HCT116 (cell line): ENCODE results near the gene TACC2. TPM values are rescaled to one million over a fixed set of nuclear protein-coding genes. Genes with fewer than 3 reads are reported as not detected.

Experiments
- ATAC-seq: fragments of 200-7000 bp; cut with Tn5 transposase; 2 replicates; pipeline ENCODE4 v1.9.1; 2020; ENCODE audit warnings: mild to moderate bottlenecking, moderate library complexity
- BruUV-seq: library from RNA; stranded (reverse); fragments of 400-500 nt; replicated peaks from 2 replicates; lab custom pipeline; 2021; lab: Mats Ljungman, UMichigan
- CTCF ChIA-PET: fragments of 300-600 bp; sonication (Branson Sonifier 250); formaldehyde crosslinking; loops from one replicate; lab custom pipeline; 2021; ENCODE audit warnings: antibody characterized with exemption; lab: Charles Lee
- POLR2A ChIA-PET: fragments of 300-600, 350-600 bp; sonication (Branson Sonifier 250); formaldehyde crosslinking; loops from one replicate; lab custom pipeline; 2021; ENCODE audit warnings: antibody characterized with exemption; lab: Charles Lee
- RAD21 ChIA-PET, 2 experiments: fragments of 300-600 bp; sonication (Branson Sonifier 250); formaldehyde crosslinking; loops; one replicate each; lab custom pipeline; 2023; ENCODE audit warnings: low total read pairs in 2 of 2; ENCODE audit not compliant: uncharacterized antibody in 2 of 2, unreplicated experiment in 2 of 2, low non-redundant PET in 1 of 2; lab: Charles Lee
- DNase-seq: peaks from one replicate; pipeline ENCODE4 v3.0.0-alpha.2; 2010; ENCODE audit warnings: low read depth, low spot score
- H2AFZ ChIP-seq: fragments of 200-600 bp; shearing (Covaris generic), sonication (generic); 2 replicates; pipeline ENCODE4 v1.6.1; 2017; ENCODE audit warnings: low read depth, mixed run types, mixed read lengths, antibody characterized with exemption, low read length; ENCODE audit not compliant: poor library complexity, severe bottlenecking
- H3K27ac ChIP-seq: 2 replicates; pipeline ENCODE4 v1.5.1; 2012; ENCODE audit warnings: low read depth, low read length
- H3K27me3 ChIP-seq: fragments of 200-600 bp; sonication (generic); 2 replicates; pipeline ENCODE4 v1.6.1; 2016; ENCODE audit warnings: mixed run types, low read length, mixed read lengths; ENCODE audit not compliant: insufficient read depth
- H3K36me3 ChIP-seq, 2 experiments: fragments of 200-500 bp in 1 of 2; fragments of 200-600 bp in 1 of 2; sonication (Bioruptor generic) in 1 of 2; sonication (generic) in 1 of 2; 2 replicates each; pipeline versions ENCODE4 v1.5.1 to v1.6.1; 2014 to 2016; ENCODE audit warnings: low read length in 2 of 2, inconsistent platforms in 1 of 2, mixed read lengths in 1 of 2, mixed run types in 1 of 2; ENCODE audit not compliant: insufficient read depth in 2 of 2, control insufficient read depth in 1 of 2
- H3K4me1 ChIP-seq, 2 experiments: fragments of 200-600 bp in 1 of 2; sonication (generic) in 1 of 2; 2 replicates each; pipeline versions ENCODE4 v1.5.1 to v1.6.1; 2012 to 2017; ENCODE audit warnings: low read length in 2 of 2, inconsistent platforms in 1 of 2, mild to moderate bottlenecking in 1 of 2, mixed read lengths in 1 of 2, mixed run types in 1 of 2, moderate library complexity in 1 of 2; ENCODE audit not compliant: insufficient read depth in 2 of 2, control insufficient read depth in 1 of 2
- H3K4me2 ChIP-seq: fragments of 200-600 bp; sonication (generic); 2 replicates; pipeline ENCODE4 v1.6.1; 2017; ENCODE audit warnings: mixed run types, low read length, mixed read lengths
- H3K4me3 ChIP-seq, 2 experiments: fragments of 200-600 bp in 1 of 2; sonication (generic) in 1 of 2; replicated peaks in 1 of 2; 2 replicates each; pipeline ENCODE4 v1.5.1; 2011 to 2016; ENCODE audit warnings: low read length in 2 of 2, control low read depth in 1 of 2, low read depth in 1 of 2, mild to moderate bottlenecking in 1 of 2, mixed read lengths in 1 of 2, mixed run types in 1 of 2
- H3K79me2 ChIP-seq: fragments of 200-600 bp; sonication (generic); 2 replicates; pipeline ENCODE4 v1.6.1; 2017; ENCODE audit warnings: mild to moderate bottlenecking, mixed run types, low read length, moderate library complexity, mixed read lengths; ENCODE audit not compliant: insufficient read depth
- H3K9ac ChIP-seq: fragments of 200-600 bp; sonication (generic); 2 replicates; pipeline ENCODE4 v1.6.1; 2016; ENCODE audit warnings: low read length, mixed read lengths
- H3K9me2 ChIP-seq: fragments of 200-600 bp; sonication (generic), shearing (Covaris generic); 2 replicates; pipeline ENCODE4 v1.6.1; 2017; ENCODE audit warnings: mixed run types, mild to moderate bottlenecking, moderate library complexity; ENCODE audit not compliant: insufficient read depth
- H3K9me3 ChIP-seq, 2 experiments: fragments of 200-500 bp in 1 of 2; fragments of 200-600 bp in 1 of 2; sonication (Bioruptor generic) in 1 of 2; sonication (generic) in 1 of 2; 2 replicates each; pipeline ENCODE4 v1.6.1; 2014 to 2017; ENCODE audit warnings: low read length in 2 of 2, mixed read lengths in 2 of 2, inconsistent platforms in 1 of 2, low read depth in 1 of 2, mild to moderate bottlenecking in 1 of 2, mixed run types in 1 of 2, moderate library complexity in 1 of 2; ENCODE audit not compliant: control insufficient read depth in 1 of 2, insufficient read depth in 1 of 2
- H4K20me1 ChIP-seq: fragments of 200-600 bp; sonication (generic), shearing (Covaris generic); 2 replicates; pipeline ENCODE4 v1.6.1; 2017; ENCODE audit warnings: mixed run types, mild to moderate bottlenecking, moderate library complexity; ENCODE audit not compliant: insufficient read depth
- EGR1 ChIP-seq: IDR thresholded peaks from 2 replicates; pipeline ENCODE4 v1.6.1; 2012; ENCODE audit warnings: low read depth
- ELF1 ChIP-seq: IDR thresholded peaks from 2 replicates; pipeline ENCODE4 v1.6.1; 2012; ENCODE audit warnings: low read depth, borderline replicate concordance
- EZH2phosphoT487 ChIP-seq: fragments of 200-600 bp; IDR thresholded peaks from 2 replicates; pipeline ENCODE4 v1.6.1; 2018; ENCODE audit warnings: antibody characterized with exemption, borderline replicate concordance
- FOSL1 ChIP-seq: IDR thresholded peaks from 2 replicates; pipeline ENCODE4 v1.6.1; 2012; ENCODE audit warnings: low read depth
- JUND ChIP-seq: IDR thresholded peaks from 2 replicates; pipeline ENCODE4 v1.6.1; 2012
- POLR2A ChIP-seq: IDR thresholded peaks from 2 replicates; pipeline ENCODE4 v1.7.0; 2011; ENCODE audit warnings: borderline replicate concordance; ENCODE audit not compliant: insufficient read depth, insufficient read length; ENCODE audit errors: extremely low read depth
- POLR2AphosphoS5 ChIP-seq: IDR thresholded peaks from 2 replicates; pipeline ENCODE4 v1.6.1; 2011; ENCODE audit warnings: mild to moderate bottlenecking, low read depth, low read length, moderate library complexity
- RAD21 ChIP-seq: IDR thresholded peaks from 2 replicates; pipeline ENCODE4 v1.6.1; 2012; ENCODE audit warnings: low read depth, mild to moderate bottlenecking
- REST ChIP-seq: IDR thresholded peaks from 2 replicates; pipeline ENCODE4 v1.6.1; 2012; ENCODE audit warnings: low read depth
- SP1 ChIP-seq: IDR thresholded peaks from 2 replicates; pipeline ENCODE4 v1.6.1; 2012; ENCODE audit warnings: low read depth
- SRF ChIP-seq: IDR thresholded peaks from 2 replicates; pipeline ENCODE4 v1.6.1; 2012; ENCODE audit warnings: low read depth
- TCF7L2 ChIP-seq: IDR thresholded peaks from 2 replicates; pipeline ENCODE4 v1.7.0; 2011; ENCODE audit warnings: borderline replicate concordance, inconsistent platforms; ENCODE audit not compliant: insufficient read depth, insufficient read length; ENCODE audit errors: extremely low read depth
- YY1 ChIP-seq: IDR thresholded peaks from 2 replicates; pipeline ENCODE4 v1.6.1; 2011; ENCODE audit warnings: low read length, low read depth, moderate library complexity, mild to moderate bottlenecking; ENCODE audit not compliant: insufficient replicate concordance; ENCODE audit errors: extremely low read depth
- ZNF274 ChIP-seq: fragments of 200-500 bp; sonication (Bioruptor generic); IDR thresholded peaks from 2 replicates; pipeline ENCODE4 v1.6.1; 2014; ENCODE audit warnings: mild to moderate bottlenecking, low read depth, low read length, inconsistent platforms
- intact Hi-C: fragments of 100-400 bp; cut with micrococcal nuclease; formaldehyde crosslinking; loops from 2 replicates; pipeline ENCODE4 v1.10.0; 2022
- total RNA-seq: library from RNA; stranded (reverse); gene quantifications from one replicate; pipeline ENCODE4 v1.2.1, GENCODE V29; 2021; ENCODE audit not compliant: unreplicated experiment
- TF ChIP-seq, protein P1 (sequence below): IDR thresholded peaks from 2 replicates; pipeline ENCODE4 v1.6.1; 2012
- TF ChIP-seq, protein P2 (sequence below), 3 experiments: fragments of 200-600 bp in 1 of 3; sonication (generic) in 1 of 3; IDR thresholded peaks in 2 of 3; conservative IDR thresholded peaks in 1 of 3; 2 replicates each; pipeline ENCODE4 v1.5.1; 2012 to 2017; ENCODE audit warnings: low read depth in 2 of 3, low read length in 2 of 3, antibody characterized with exemption in 1 of 3, borderline replicate concordance in 1 of 3, control low read depth in 1 of 3, mild to moderate bottlenecking in 1 of 3, mixed read lengths in 1 of 3, mixed run types in 1 of 3, moderate library complexity in 1 of 3; ENCODE audit not compliant: insufficient read depth in 1 of 3
- TF ChIP-seq, protein P3 (sequence below): IDR thresholded peaks from 2 replicates; pipeline ENCODE4 v1.6.1; 2012

Gene TACC2
- total RNA-seq, 1 experiment from 2014 or later = 38.6 TPM

GRCh38 chr10:122127943-122128342 is 139.0 kb downstream of the TACC2 start:
- TF ChIP-seq EZH2phosphoT487 (no peak), POLR2A (no peak), EGR1 (no peak), FOSL1 (no peak), TCF7L2 (no peak), YY1 (no peak), RAD21 (no peak), SP1 (no peak), REST (no peak), POLR2AphosphoS5 (no peak), ELF1 (no peak), JUND (no peak), SRF (no peak), ZNF274 (no peak)
- TF ChIP-seq, protein P1, sequence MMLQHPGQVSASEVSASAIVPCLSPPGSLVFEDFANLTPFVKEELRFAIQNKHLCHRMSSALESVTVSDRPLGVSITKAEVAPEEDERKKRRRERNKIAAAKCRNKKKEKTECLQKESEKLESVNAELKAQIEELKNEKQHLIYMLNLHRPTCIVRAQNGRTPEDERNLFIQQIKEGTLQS = no peak
- TF ChIP-seq, protein P2, sequence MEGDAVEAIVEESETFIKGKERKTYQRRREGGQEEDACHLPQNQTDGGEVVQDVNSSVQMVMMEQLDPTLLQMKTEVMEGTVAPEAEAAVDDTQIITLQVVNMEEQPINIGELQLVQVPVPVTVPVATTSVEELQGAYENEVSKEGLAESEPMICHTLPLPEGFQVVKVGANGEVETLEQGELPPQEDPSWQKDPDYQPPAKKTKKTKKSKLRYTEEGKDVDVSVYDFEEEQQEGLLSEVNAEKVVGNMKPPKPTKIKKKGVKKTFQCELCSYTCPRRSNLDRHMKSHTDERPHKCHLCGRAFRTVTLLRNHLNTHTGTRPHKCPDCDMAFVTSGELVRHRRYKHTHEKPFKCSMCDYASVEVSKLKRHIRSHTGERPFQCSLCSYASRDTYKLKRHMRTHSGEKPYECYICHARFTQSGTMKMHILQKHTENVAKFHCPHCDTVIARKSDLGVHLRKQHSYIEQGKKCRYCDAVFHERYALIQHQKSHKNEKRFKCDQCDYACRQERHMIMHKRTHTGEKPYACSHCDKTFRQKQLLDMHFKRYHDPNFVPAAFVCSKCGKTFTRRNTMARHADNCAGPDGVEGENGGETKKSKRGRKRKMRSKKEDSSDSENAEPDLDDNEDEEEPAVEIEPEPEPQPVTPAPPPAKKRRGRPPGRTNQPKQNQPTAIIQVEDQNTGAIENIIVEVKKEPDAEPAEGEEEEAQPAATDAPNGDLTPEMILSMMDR (IDR thresholded peaks at IDR 0.05 in 2 of 3, conservative IDR thresholded peaks at IDR 0.05 in 1 of 3; ENCODE audit: borderline replicate concordance in 1 of 3, insufficient read depth in 1 of 3, low read depth in 2 of 3, low read length in 2 of 3) = no peak
- TF ChIP-seq, protein P3, sequence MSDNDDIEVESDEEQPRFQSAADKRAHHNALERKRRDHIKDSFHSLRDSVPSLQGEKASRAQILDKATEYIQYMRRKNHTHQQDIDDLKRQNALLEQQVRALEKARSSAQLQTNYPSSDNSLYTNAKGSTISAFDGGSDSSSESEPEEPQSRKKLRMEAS = no peak
- TF ChIP-seq, all 23 proteins: peak for 0
- Histone ChIP-seq H3K4me2 (peak overlapping the region; percentile 58), H3K4me1 (peaks cover 37 to 38% of the 10 kb centered on the region in 2 experiments), H2AFZ (no peak overlapping the region), H4K20me1 (no peaks in the 10 kb centered on the region), H3K27ac (no peak overlapping the region), H3K36me3 (no peaks in the 10 kb centered on the region), H3K27me3 (no peaks in the 10 kb centered on the region), H3K4me3 (no peak overlapping the region), H3K9ac (no peak overlapping the region), H3K9me3 (no peaks in the 10 kb centered on the region), H3K9me2 (no peaks in the 10 kb centered on the region), H3K79me2 (peaks cover 16% of the 10 kb centered on the region)
- CTCF ChIA-PET = interaction anchor here (0.7 to 2.3 kb wide), 4 partner anchors 13 to 437 kb away, joined by 3 to 7 read pairs (median 4); no protein-coding TSS in a partner anchor
- BruUV-seq = no TSS peak
- no peak for ATAC-seq
- RAD21 ChIA-PET = no interaction called here
- intact Hi-C loops = no loop called here
- DNase-seq = no peak
- POLR2A ChIA-PET = interaction anchor here (0.6 kb wide), 1 partner anchor 26 kb away, joined by 4 read pairs; no protein-coding TSS in a partner anchor
